ENCODE results near the gene RNASE1. TPM values are rescaled to one million over a fixed set of nuclear protein-coding genes. Genes with fewer than 3 reads are reported as not detected.

Gene RNASE1
- 0.19 to 0.33 TPM (median 0.27 TPM) in 3 of 5 replicates, not detected in the others for total RNA-seq (2022; extraction: Qiagen RNA extraction; ENCODE audit: low read depth)

GRCh38 chr14:20802341-20803084, at the start of gene RNASE1:
Gene RNASE1, minus strand, starts transcription at chr14:20802844. Its CDS starts 776 bp downstream, at chr14:20802068.

Other genes with a start within 250 kb of the RNASE1 start
- gene RNASE9, start 241.8 kb downstream of the RNASE1 start, total RNA-seq (2022; extraction: Qiagen RNA extraction; ENCODE audit: low read depth), result not detected in 5 replicates
- gene RNASE11, start 214.8 kb downstream of the RNASE1 start, total RNA-seq (2022; extraction: Qiagen RNA extraction; ENCODE audit: low read depth), result not detected in 5 replicates
- gene RNASE12, start 211.5 kb downstream of the RNASE1 start, total RNA-seq (2022; extraction: Qiagen RNA extraction; ENCODE audit: low read depth), result not detected in 5 replicates
- not detected in 5 replicates for gene OR6S1, start 161.2 kb downstream of the RNASE1 start, total RNA-seq (2022; extraction: Qiagen RNA extraction; ENCODE audit: low read depth)
- gene RNASE4, start 118.3 kb downstream of the RNASE1 start, total RNA-seq (2022; extraction: Qiagen RNA extraction; ENCODE audit: low read depth), result 4.3 to 9.6 TPM (median 7.4 TPM) in 5 replicates
- 7.8 to 11.1 TPM (median 10.5 TPM) in 5 replicates for gene ANG, start 114.1 kb downstream of the RNASE1 start, total RNA-seq (2022; extraction: Qiagen RNA extraction; ENCODE audit: low read depth)
- gene EDDM3A, start 57.0 kb downstream of the RNASE1 start, total RNA-seq (2022; extraction: Qiagen RNA extraction; ENCODE audit: low read depth), result not detected in 5 replicates
- gene EDDM3B, start 34.4 kb downstream of the RNASE1 start, total RNA-seq (2022; extraction: Qiagen RNA extraction; ENCODE audit: low read depth), result not detected in 5 replicates
- gene RNASE6, start 21.6 kb downstream of the RNASE1 start, total RNA-seq (2022; extraction: Qiagen RNA extraction; ENCODE audit: low read depth), result not detected in 5 replicates
- not detected in 5 replicates for gene RNASE3, start 88.5 kb upstream of the RNASE1 start, total RNA-seq (2022; extraction: Qiagen RNA extraction; ENCODE audit: low read depth)
- not detected in 5 replicates for gene RNASE2, start 152.6 kb upstream of the RNASE1 start, total RNA-seq (2022; extraction: Qiagen RNA extraction; ENCODE audit: low read depth)
- 71.9 to 81.0 TPM (median 73.6 TPM) in 5 replicates for gene METTL17, start 187.1 kb upstream of the RNASE1 start, total RNA-seq (2022; extraction: Qiagen RNA extraction; ENCODE audit: low read depth)
- gene SLC39A2, start 196.4 kb upstream of the RNASE1 start, total RNA-seq (2022; extraction: Qiagen RNA extraction; ENCODE audit: low read depth), result not detected in 5 replicates
- 1.8 to 3.8 TPM (median 3.4 TPM) in 5 replicates for gene NDRG2, start 222.2 kb upstream of the RNASE1 start, total RNA-seq (2022; extraction: Qiagen RNA extraction; ENCODE audit: low read depth)
- gene TPPP2, start 227.4 kb upstream of the RNASE1 start, total RNA-seq (2022; extraction: Qiagen RNA extraction; ENCODE audit: low read depth), result not detected in 5 replicates
- not detected in 5 replicates for gene RNASE13, start 232.0 kb upstream of the RNASE1 start, total RNA-seq (2022; extraction: Qiagen RNA extraction; ENCODE audit: low read depth)
- gene RNASE7, start 239.5 kb upstream of the RNASE1 start, total RNA-seq (2022; extraction: Qiagen RNA extraction; ENCODE audit: low read depth), result not detected in 5 replicates